Jurkat, Clone E6-1 (cell line): ENCODE data around the gene ZNF554.

Experiments used
- DNase-seq: peaks from one replicate; pipeline ENCODE4 v3.0.0-alpha.2; 2011; ENCODE audit warnings: low read depth, low spot score
- H3K4me3 ChIP-seq: 2 replicates; pipeline ENCODE4 v1.5.1; 2011; ENCODE audit warnings: mild to moderate bottlenecking, low read length, control low read depth, moderate library complexity

ZNF554 gene

GRCh38 chr19:2820112-2820702 is 539 bp downstream of the ZNF554 start:
- DNase-seq = no peak
- H3K4me3 ChIP-seq = peak overlapping the region; percentile 84

- no peak for DNase-seq
- no peak overlapping the region for H3K4me3 ChIP-seq
These were observed 3.2 kb downstream of the ZNF554 start for GRCh38 chr19:2822846-2823245.

- no peak for DNase-seq
- H3K4me3 ChIP-seq = no peak overlapping the region
These were observed 4.0 kb downstream of the ZNF554 start for GRCh38 chr19:2823646-2824045.

GRCh38 chr19:2824129-2824528 is 4.5 kb downstream of the ZNF554 start:
- H3K4me3 ChIP-seq = no peak overlapping the region
- DNase-seq = no peak

- DNase-seq = no peak
- no peak overlapping the region for H3K4me3 ChIP-seq
These were observed 7.4 kb downstream of the ZNF554 start for GRCh38 chr19:2827022-2827421.

- no peak for DNase-seq
- H3K4me3 ChIP-seq = no peak overlapping the region
These were observed 8.3 kb downstream of the ZNF554 start for GRCh38 chr19:2827840-2828489.

GRCh38 chr19:2834294-2834871 is 14.7 kb downstream of the ZNF554 start:
- H3K4me3 ChIP-seq = no peak overlapping the region
- DNase-seq = no peak

- H3K4me3 ChIP-seq = no peak overlapping the region
- DNase-seq = no peak
These were observed 17.8 kb downstream of the ZNF554 start for GRCh38 chr19:2837430-2837829.

- peak within 1 kb of the TSS; percentile 77 for H3K4me3 ChIP-seq
- DNase-seq = peak; percentile 99
These were observed 21.4 kb downstream of the ZNF554 start, which contains the start of gene ZNF555 for GRCh38 chr19:2840794-2841791. ZNF555 (plus strand) TSS chr19:2841475; CDS start chr19:2841573, 98 bp downstream.

GRCh38 chr19:2841855-2842574 is 22.3 kb downstream of the ZNF554 start:
- peak overlapping the region; percentile 77 for H3K4me3 ChIP-seq
- no peak for DNase-seq

- DNase-seq = no peak
- no peak overlapping the region for H3K4me3 ChIP-seq
These were observed 25.4 kb downstream of the ZNF554 start for GRCh38 chr19:2845107-2845506.

- DNase-seq = no peak
- H3K4me3 ChIP-seq = no peak overlapping the region
These were observed 26.7 kb downstream of the ZNF554 start for GRCh38 chr19:2846180-2846894.

GRCh38 chr19:2847507-2847906 is 27.8 kb downstream of the ZNF554 start:
- DNase-seq = no peak
- H3K4me3 ChIP-seq = no peak overlapping the region

- H3K4me3 ChIP-seq = no peak overlapping the region
- no peak for DNase-seq
These were observed 28.9 kb downstream of the ZNF554 start for GRCh38 chr19:2848616-2849015.

GRCh38 chr19:2850256-2850925 is 30.7 kb downstream of the ZNF554 start:
- H3K4me3 ChIP-seq = no peak overlapping the region
- no peak for DNase-seq

GRCh38 chr19:2852598-2852997 is 32.9 kb downstream of the ZNF554 start:
- H3K4me3 ChIP-seq = no peak overlapping the region

GRCh38 chr19:2853015-2853606 is 33.4 kb downstream of the ZNF554 start:
- H3K4me3 ChIP-seq = no peak overlapping the region
- no peak for DNase-seq

More at GRCh38 chr19:2852598-2852997, 32.9 kb downstream of the ZNF554 start:
- no peak for DNase-seq
